K562 (cell line): Measurements from ENCODE around the gene NUP98. TPM values are rescaled to one million over a fixed set of nuclear protein-coding genes. Genes with fewer than 3 reads are reported as not detected.
A peak's percentile ranks its signal among the peaks of the same experiment; 100 is the strongest.

Experiments used
- ATAC-seq: fragments of 200-7000 bp; cut with Tn5 transposase; 3 replicates; pipeline ENCODE4 v1.9.1; 2020; ENCODE audit warnings: moderate library complexity
- BruUV-seq: library from RNA; stranded (reverse); fragments of 400-500 nt; replicated peaks from 2 replicates; lab custom pipeline; 2021; lab: Mats Ljungman, UMichigan
- CTCF ChIA-PET: fragments of 300-600 bp; formaldehyde crosslinking; extraction: SDS; loops from one replicate; lab custom pipeline; 2021; ENCODE audit warnings: low intra/inter-chr PET ratio; lab: Yijun Ruan, JAX
- POLR2A ChIA-PET: fragments of 300-600, 350-650 bp; sonication (Branson Sonifier 250); formaldehyde crosslinking; extraction: SDS; loops from one replicate; lab custom pipeline; 2021; ENCODE audit warnings: antibody characterized with exemption, inconsistent platforms; lab: Yijun Ruan, JAX
- DNase-seq, 4 experiments: peaks; one replicate each; pipeline versions ENCODE4 v3.0.0 to v3.0.0-alpha.2; 2011 to 2018; ENCODE audit warnings: low spot score in 3 of 4, mixed read lengths in 3 of 4; ENCODE audit errors: extremely low read depth in 1 of 4
- FAIRE-seq: peaks from 2 replicates; lab custom pipeline; 2011; peaks lifted over from hg19 to GRCh38; lab: Jason Lieb, UNC
- H2AFZ ChIP-seq: 2 replicates; pipeline ENCODE4 v1.6.0; 2011; ENCODE audit warnings: low read depth, low read length, control low read depth, inconsistent platforms
- H3K27ac ChIP-seq: fragments of 200-600 bp; 3 replicates; pipeline ENCODE4 v1.8.0; 2011; ENCODE audit warnings: low read depth, mild to moderate bottlenecking, control low read depth, inconsistent platforms, low read length, moderate library complexity, mixed read lengths; ENCODE audit errors: extremely low read depth
- H3K27me3 ChIP-seq, 2 experiments: fragments of 300-600 bp in 1 of 2; 2 replicates in 1 of 2; 3 replicates in 1 of 2; pipeline versions ENCODE4 v1.6.0 to v1.8.0; 2011; ENCODE audit warnings: inconsistent platforms in 2 of 2, low read length in 2 of 2, mild to moderate bottlenecking in 1 of 2, mixed read lengths in 1 of 2, moderate library complexity in 1 of 2; ENCODE audit not compliant: control insufficient read depth in 2 of 2, insufficient read depth in 2 of 2
- H3K36me3 ChIP-seq: fragments of 300-600 bp; 3 replicates; pipeline ENCODE4 v1.8.0; 2011; ENCODE audit warnings: mild to moderate bottlenecking, low read length, inconsistent platforms; ENCODE audit not compliant: control insufficient read depth, insufficient read depth
- H3K4me1 ChIP-seq, 2 experiments: fragments of 200-600 bp in 1 of 2; replicated peaks in 1 of 2; 2 replicates in 1 of 2; 3 replicates in 1 of 2; pipeline versions ENCODE4 v1.5.1 to v1.8.0; 2011; ENCODE audit warnings: inconsistent platforms in 2 of 2, low read length in 2 of 2, mild to moderate bottlenecking in 1 of 2, mixed read lengths in 1 of 2, moderate library complexity in 1 of 2; ENCODE audit not compliant: control insufficient read depth in 2 of 2, insufficient read depth in 2 of 2
- H3K4me2 ChIP-seq: 2 replicates; pipeline ENCODE4 v1.6.1; 2011; ENCODE audit warnings: low read length, control low read depth, inconsistent platforms, mixed read lengths; ENCODE audit not compliant: insufficient read depth
- H3K4me3 ChIP-seq: fragments of 200-600 bp; sonication (generic), shearing (Covaris generic); 2 replicates; pipeline ENCODE4 v1.5.1; 2016; ENCODE audit warnings: control low read depth, inconsistent platforms
- H3K79me2 ChIP-seq: fragments of 200-600 bp; 3 replicates; pipeline ENCODE4 v1.8.0; 2011; ENCODE audit warnings: low read length, inconsistent platforms; ENCODE audit not compliant: control insufficient read depth, insufficient read depth
- H3K9ac ChIP-seq, 2 experiments: 2 replicates each; pipeline versions ENCODE4 v1.6.0 to v1.6.1; 2011; ENCODE audit warnings: low read depth in 2 of 2, low read length in 2 of 2, control low read depth in 1 of 2, inconsistent platforms in 1 of 2, mild to moderate bottlenecking in 1 of 2, mixed read lengths in 1 of 2; ENCODE audit not compliant: insufficient read depth in 1 of 2
- H3K9me1 ChIP-seq: one replicate; pipeline ENCODE4 v1.6.0; 2011; ENCODE audit warnings: inconsistent platforms, mild to moderate bottlenecking, low read length, moderate library complexity; ENCODE audit not compliant: control insufficient read depth, insufficient read depth
- H3K9me3 ChIP-seq: replicated peaks from 2 replicates; pipeline ENCODE4 v1.5.1; 2011; ENCODE audit warnings: low read depth, low read length, inconsistent platforms; ENCODE audit not compliant: control insufficient read depth, insufficient read depth
- H4K20me1 ChIP-seq: replicated peaks from 2 replicates; pipeline ENCODE4 v1.6.1; 2011; ENCODE audit warnings: low read length, inconsistent platforms, mixed read lengths; ENCODE audit not compliant: control insufficient read depth, insufficient read depth
- CBX2 ChIP-seq: fragments of 200-600 bp; sonication (generic); IDR thresholded peaks from one replicate; pipeline ENCODE4 v1.6.1; 2012; ENCODE audit warnings: mild to moderate bottlenecking, low read length, inconsistent platforms; ENCODE audit not compliant: insufficient read depth, poor library complexity, severe bottlenecking
- ESRRB ChIP-seq: fragments of 250-450 bp; sonication (Bioruptor Pico); IDR thresholded peaks from 2 replicates; pipeline ENCODE4 v1.5.0; 2020; ENCODE audit warnings: mild to moderate bottlenecking, moderate library complexity, borderline replicate concordance
- NR0B1 ChIP-seq: fragments of 450-650 bp; IDR thresholded peaks from one replicate; pipeline ENCODE4 v1.6.1; 2018; ENCODE audit warnings: mild to moderate bottlenecking, moderate library complexity; ENCODE audit not compliant: partially characterized antibody
- POLR2A ChIP-seq: fragments of 450-650 bp; conservative IDR thresholded peaks from 2 replicates; pipeline ENCODE4 v1.6.1; 2016
- POLR2H ChIP-seq: IDR thresholded peaks from 2 replicates; pipeline ENCODE4 v1.6.1; 2016; ENCODE audit warnings: missing genetic modification characterization, low read depth, mild to moderate bottlenecking, control low read depth, missing compliant biosample characterization, moderate library complexity
- ZBTB5 ChIP-seq: fragments of 450-650 bp; IDR thresholded peaks from 2 replicates; pipeline ENCODE4 v1.6.1; 2017; ENCODE audit warnings: antibody characterized with exemption
- ZNF263 ChIP-seq: sonication (generic); formaldehyde crosslinking; IDR thresholded peaks from 2 replicates; pipeline ENCODE4 v1.8.0; 2022; ENCODE audit warnings: mild to moderate bottlenecking, missing genetic modification reagents, borderline replicate concordance
- ZNF324 ChIP-seq: fragments of 250-450 bp; sonication (Bioruptor Pico); IDR thresholded peaks from 2 replicates; pipeline ENCODE4 v1.4.0; 2020; ENCODE audit warnings: mild to moderate bottlenecking
- ZNF57 ChIP-seq: fragments of 450-650 bp; formaldehyde crosslinking; IDR thresholded peaks from 2 replicates; pipeline ENCODE4 v1.4.0; 2020; ENCODE audit warnings: mild to moderate bottlenecking, moderate library complexity
- WGBS: fragments of 100-300 bp; shearing (Covaris generic); methylation state at CpG from one replicate; pipeline ENCODE4 v1.1.6; 2016; ENCODE audit warnings: low coverage, mixed read lengths; ENCODE audit not compliant: insufficient coverage; ENCODE audit errors: missing lambda C conversion rate; 5-methylcytosine and 5-hydroxymethylcytosine counted together
- in situ Hi-C: fragments of 300-500 bp; cut with MboI; formaldehyde crosslinking; loops from 4 replicates; pipeline ENCODE4 v1.15.0; 2018; ENCODE audit warnings: inconsistent platforms, mixed read lengths
- intact Hi-C: fragments of 100-400 bp; cut with micrococcal nuclease; formaldehyde crosslinking; loops from 2 replicates; pipeline ENCODE4 v1.14.2; 2022
- polyA plus RNA-seq, 8 experiments: library from polyadenylated mRNA; depleted of rRNA in 4 of 8; stranded (reverse) in 5 of 8; unstranded in 3 of 8; fragments of >200 nt; fragmentation: Nextera tagmentation in 2 of 8; fragmentation: Illumina TruSeq in 1 of 8; extraction: Ambion mirVana in 2 of 8; extraction: Trizol in 1 of 8; gene quantifications; 2 replicates each; pipeline versions ENCODE4 v1.2.1 to v1.2.3, GENCODE V29; 2011 to 2014; ENCODE audit warnings: inconsistent platforms in 1 of 8, missing spikeins in 1 of 8
- total RNA-seq, 7 experiments: library from RNA; depleted of rRNA in 6 of 7; stranded (reverse); fragments of >200 nt in 6 of 7; fragmentation: Illumina TruSeq in 2 of 7; extraction: Trizol in 2 of 7; gene quantifications; 2 replicates each; pipeline versions ENCODE4 v1.2.1 to v1.2.3, GENCODE V29; 2011 to 2021; ENCODE audit warnings: low replicate concordance in 1 of 7
- TF ChIP-seq, protein P1 (sequence below), 3 experiments: fragments of 200-800 bp in 1 of 3; fragments of 250-450 bp in 1 of 3; fragments of 450-650 bp in 1 of 3; sonication (Bioruptor Pico) in 1 of 3; sonication (Bioruptor generic) in 1 of 3; formaldehyde crosslinking in 1 of 3; IDR thresholded peaks; 2 replicates each; pipeline versions ENCODE4 v1.6.1 to v1.8.0; 2016 to 2022; ENCODE audit warnings: mild to moderate bottlenecking in 2 of 3, missing genetic modification characterization in 2 of 3, missing compliant biosample characterization in 1 of 3, moderate library complexity in 1 of 3
- TF ChIP-seq, protein P2 (sequence below): fragments of 250-450 bp; sonication (Bioruptor Pico); IDR thresholded peaks from 2 replicates; pipeline ENCODE4 v1.4.0; 2020; ENCODE audit warnings: mild to moderate bottlenecking

NUP98 gene
- total and polyA plus RNA-seq, 9 of the 15 experiments (the other 6 are each of a cell fraction or from before 2014, with no cell fraction given), result 45.1 to 196 (median 130) TPM

DNA sequence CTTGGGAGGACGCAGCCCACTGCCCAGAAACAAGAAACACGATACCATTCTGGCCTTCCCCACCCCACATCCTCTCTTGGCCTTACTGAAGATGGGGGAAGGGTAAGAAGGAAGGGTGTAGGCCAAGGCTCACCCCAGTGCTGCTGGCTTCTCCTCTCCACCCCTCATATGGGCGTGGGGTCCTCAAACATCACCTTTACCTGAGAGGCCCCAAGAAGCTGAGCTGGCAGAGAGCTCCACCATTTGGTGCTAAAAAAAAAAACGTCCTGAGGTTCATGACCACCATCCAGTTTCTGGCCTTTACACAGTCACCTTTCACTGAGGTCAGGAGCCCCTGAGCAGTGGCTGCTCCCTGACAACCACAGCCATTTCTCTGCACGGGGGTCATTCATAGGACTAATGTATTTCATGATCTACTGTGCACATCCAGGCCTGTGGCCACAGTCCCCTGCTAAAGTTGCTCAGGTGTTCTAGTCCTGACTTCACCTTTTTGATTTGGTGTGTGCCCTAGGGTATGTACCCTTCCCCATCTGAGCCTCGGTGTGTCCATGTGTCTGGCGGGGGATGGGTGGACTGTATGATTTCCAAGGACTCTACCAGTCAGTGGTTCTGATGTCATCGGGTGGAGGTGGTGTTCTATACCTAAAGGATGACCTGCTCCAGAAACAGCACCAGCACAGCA lies 28.3 kb upstream of the NUP98 start:
- peaks cover 25 to 30% of the 10 kb centered on the region in 2 experiments for H3K4me1 ChIP-seq
- H3K9ac ChIP-seq, result peak overlapping the region in 1 of 2 experiments; percentile 21; a peak in 2 of 4 replicates
- H3K9me1 ChIP-seq, result peaks cover 5% of the 10 kb centered on the region
- 0 out of 2 replicates have a peak overlapping the region, but pooled peaks have one; percentile 78 for H2AFZ ChIP-seq
- peaks cover 75% of the 10 kb centered on the region for H3K36me3 ChIP-seq
- no peak overlapping the region for H3K4me3 ChIP-seq
- TSS peak; percentile 49 for BruUV-seq
- peak; percentile 71 for FAIRE-seq
- POLR2A ChIA-PET, result interaction anchor here (0.5 to 2.8 kb wide), 12 partner anchors 8 to 248 kb away, joined by 3 to 18 read pairs (median 4); partner anchors contain the start of genes PGAP2, RHOG and STIM1
- peak; percentile 51 for ATAC-seq
- H4K20me1 ChIP-seq, result no peaks in the 10 kb centered on the region
- peaks cover 50% of the 10 kb centered on the region for H3K79me2 ChIP-seq
- H3K27me3 ChIP-seq, result no peaks in the 10 kb centered on the region
- 27% methylated on average over 8 of the region's 8 CpGs for WGBS
- peak overlapping the region; percentile 52 for H3K4me2 ChIP-seq
- H3K9me3 ChIP-seq, result no peaks in the 10 kb centered on the region
- CTCF ChIA-PET, result interaction anchor here (0.6 to 1.8 kb wide), 3 partner anchors 15 to 247 kb away, joined by 3 to 11 read pairs (median 5); partner anchors contain the start of gene RHOG
- in situ Hi-C loops, result no loop called here
- intact Hi-C loops, result no loop called here
- H3K27ac ChIP-seq, result peak overlapping the region; percentile 60
- DNase-seq, result peak in 2 of 4 experiments; percentile 22 to 60
- TF ChIP-seq, protein P1, sequence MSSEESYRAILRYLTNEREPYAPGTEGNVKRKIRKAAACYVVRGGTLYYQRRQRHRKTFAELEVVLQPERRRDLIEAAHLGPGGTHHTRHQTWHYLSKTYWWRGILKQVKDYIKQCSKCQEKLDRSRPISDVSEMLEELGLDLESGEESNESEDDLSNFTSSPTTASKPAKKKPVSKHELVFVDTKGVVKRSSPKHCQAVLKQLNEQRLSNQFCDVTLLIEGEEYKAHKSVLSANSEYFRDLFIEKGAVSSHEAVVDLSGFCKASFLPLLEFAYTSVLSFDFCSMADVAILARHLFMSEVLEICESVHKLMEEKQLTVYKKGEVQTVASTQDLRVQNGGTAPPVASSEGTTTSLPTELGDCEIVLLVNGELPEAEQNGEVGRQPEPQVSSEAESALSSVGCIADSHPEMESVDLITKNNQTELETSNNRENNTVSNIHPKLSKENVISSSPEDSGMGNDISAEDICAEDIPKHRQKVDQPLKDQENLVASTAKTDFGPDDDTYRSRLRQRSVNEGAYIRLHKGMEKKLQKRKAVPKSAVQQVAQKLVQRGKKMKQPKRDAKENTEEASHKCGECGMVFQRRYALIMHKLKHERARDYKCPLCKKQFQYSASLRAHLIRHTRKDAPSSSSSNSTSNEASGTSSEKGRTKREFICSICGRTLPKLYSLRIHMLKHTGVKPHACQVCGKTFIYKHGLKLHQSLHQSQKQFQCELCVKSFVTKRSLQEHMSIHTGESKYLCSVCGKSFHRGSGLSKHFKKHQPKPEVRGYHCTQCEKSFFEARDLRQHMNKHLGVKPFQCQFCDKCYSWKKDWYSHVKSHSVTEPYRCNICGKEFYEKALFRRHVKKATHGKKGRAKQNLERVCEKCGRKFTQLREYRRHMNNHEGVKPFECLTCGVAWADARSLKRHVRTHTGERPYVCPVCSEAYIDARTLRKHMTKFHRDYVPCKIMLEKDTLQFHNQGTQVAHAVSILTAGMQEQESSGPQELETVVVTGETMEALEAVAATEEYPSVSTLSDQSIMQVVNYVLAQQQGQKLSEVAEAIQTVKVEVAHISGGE (CRISPR knock-in tag; IDR thresholded peaks at IDR 0.05), result 0 out of 6 replicates have a peak, but pooled peaks of 1 of the 3 experiments have one; percentile 6
- no peak for TF ChIP-seq NR0B1
- TF ChIP-seq, protein P2, sequence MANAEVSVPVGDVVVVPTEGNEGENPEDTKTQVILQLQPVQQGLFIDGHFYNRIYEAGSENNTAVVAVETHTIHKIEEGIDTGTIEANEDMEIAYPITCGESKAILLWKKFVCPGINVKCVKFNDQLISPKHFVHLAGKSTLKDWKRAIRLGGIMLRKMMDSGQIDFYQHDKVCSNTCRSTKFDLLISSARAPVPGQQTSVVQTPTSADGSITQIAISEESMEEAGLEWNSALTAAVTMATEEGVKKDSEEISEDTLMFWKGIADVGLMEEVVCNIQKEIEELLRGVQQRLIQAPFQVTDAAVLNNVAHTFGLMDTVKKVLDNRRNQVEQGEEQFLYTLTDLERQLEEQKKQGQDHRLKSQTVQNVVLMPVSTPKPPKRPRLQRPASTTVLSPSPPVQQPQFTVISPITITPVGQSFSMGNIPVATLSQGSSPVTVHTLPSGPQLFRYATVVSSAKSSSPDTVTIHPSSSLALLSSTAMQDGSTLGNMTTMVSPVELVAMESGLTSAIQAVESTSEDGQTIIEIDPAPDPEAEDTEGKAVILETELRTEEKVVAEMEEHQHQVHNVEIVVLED (CRISPR knock-in tag), result no peak
- no peak for TF ChIP-seq ZBTB5
- no peak for TF ChIP-seq CBX2
- no peak for TF ChIP-seq ZNF57 (CRISPR knock-in tag)
- TF ChIP-seq ZNF324 (CRISPR knock-in tag), result no peak
- TF ChIP-seq ZNF263, result 0 out of 2 replicates have a peak, but pooled peaks have one; percentile 28
- TF ChIP-seq POLR2A, result peak; percentile 73
- 0 out of 2 replicates have a peak, but pooled peaks have one; percentile 17 for TF ChIP-seq POLR2H (tag)
- no peak for TF ChIP-seq ESRRB (CRISPR knock-in tag)
